Panc1 (cell line): ENCODE data around the gene PTPRE. TPM values are rescaled to one million over a fixed set of nuclear protein-coding genes. Genes with fewer than 3 reads are reported as not detected.

Experiments
- ATAC-seq: fragments of 200-7000 bp; cut with Tn5 transposase; 2 replicates; pipeline ENCODE4 v1.9.1; 2020; ENCODE audit warnings: mild to moderate bottlenecking, moderate library complexity
- BruUV-seq: library from RNA; stranded (reverse); fragments of 400-500 nt; replicated peaks from 2 replicates; lab custom pipeline; 2021; lab: Mats Ljungman, UMichigan
- CTCF ChIA-PET: fragments of 300-600 bp; sonication (Branson Sonifier 250); formaldehyde crosslinking; loops from one replicate; lab custom pipeline; 2022; ENCODE audit warnings: antibody characterized with exemption; lab: Charles Lee
- POLR2A ChIA-PET: fragments of 300-600 bp; sonication (Branson Sonifier 250); formaldehyde crosslinking; loops from one replicate; lab custom pipeline; 2022; ENCODE audit warnings: antibody characterized with exemption; lab: Charles Lee
- DNase-seq: peaks from one replicate; pipeline ENCODE4 v3.0.0-alpha.2; 2010; ENCODE audit warnings: low read depth, low spot score
- H3K27ac ChIP-seq: 2 replicates; pipeline ENCODE4 v1.5.1; 2011; ENCODE audit warnings: mild to moderate bottlenecking, low read length, inconsistent platforms
- H3K27me3 ChIP-seq: fragments of 200-500 bp; sonication (Bioruptor generic); 2 replicates; pipeline ENCODE4 v1.6.0; 2014; ENCODE audit warnings: low read length, inconsistent platforms; ENCODE audit not compliant: control insufficient read depth, insufficient read depth
- H3K36me3 ChIP-seq: fragments of 200-500 bp; sonication (Bioruptor generic); 2 replicates; pipeline ENCODE4 v1.5.1; 2014; ENCODE audit warnings: inconsistent platforms, mild to moderate bottlenecking, low read length, moderate library complexity; ENCODE audit not compliant: control insufficient read depth, insufficient read depth
- H3K4me1 ChIP-seq: 2 replicates; pipeline ENCODE4 v1.5.1; 2011; ENCODE audit warnings: inconsistent platforms, mild to moderate bottlenecking, low read length, moderate library complexity; ENCODE audit not compliant: control insufficient read depth, insufficient read depth
- H3K4me3 ChIP-seq, 2 experiments: 2 replicates each; pipeline ENCODE4 v1.5.1; 2011 to 2012; ENCODE audit warnings: low read depth in 2 of 2, low read length in 2 of 2, mild to moderate bottlenecking in 2 of 2, inconsistent platforms in 1 of 2, moderate library complexity in 1 of 2
- H3K9me3 ChIP-seq: fragments of 200-500 bp; sonication (Bioruptor generic); 2 replicates; pipeline ENCODE4 v1.5.1; 2014; ENCODE audit warnings: low read depth, mild to moderate bottlenecking, inconsistent platforms, low read length, moderate library complexity; ENCODE audit not compliant: control insufficient read depth, insufficient read depth
- POLR2AphosphoS5 ChIP-seq: IDR thresholded peaks from 2 replicates; pipeline ENCODE4 v1.6.1; 2012; ENCODE audit warnings: mild to moderate bottlenecking, low read depth, low read length, moderate library complexity
- SIN3A ChIP-seq: IDR thresholded peaks from 2 replicates; pipeline ENCODE4 v1.6.1; 2012; ENCODE audit warnings: low read depth, mild to moderate bottlenecking, low read length, moderate library complexity, borderline replicate concordance; ENCODE audit not compliant: insufficient read depth
- TCF7L2 ChIP-seq: IDR thresholded peaks from 2 replicates; pipeline ENCODE4 v1.6.1; 2011; ENCODE audit warnings: mild to moderate bottlenecking, low read depth, low read length, inconsistent platforms
- in situ Hi-C: cut with HindIII; loops from 2 replicates; pipeline ENCODE4 v1.10.0; 2016; ENCODE audit warnings: low sequenced_read_pairs, low pct_unique_long_range_greater_than_20kb
- intact Hi-C: fragments of 100-400 bp; cut with micrococcal nuclease; formaldehyde crosslinking; loops from one replicate; pipeline ENCODE4 v1.10.0; 2022; ENCODE audit not compliant: unreplicated experiment
- total RNA-seq: library from RNA; stranded (reverse); gene quantifications from one replicate; pipeline ENCODE4 v1.2.1, GENCODE V29; 2021; ENCODE audit not compliant: unreplicated experiment
- TF ChIP-seq, protein P1 (sequence below), 2 experiments: IDR thresholded peaks; 2 replicates each; pipeline ENCODE4 v1.6.1; 2011 to 2012; ENCODE audit warnings: low read depth in 2 of 2, control low read depth in 1 of 2, low read length in 1 of 2, mild to moderate bottlenecking in 1 of 2, moderate library complexity in 1 of 2; ENCODE audit not compliant: insufficient read depth in 1 of 2
- TF ChIP-seq, protein P2 (sequence below): fragments of 450-650 bp; IDR thresholded peaks from 2 replicates; pipeline ENCODE4 v1.5.1; 2017; ENCODE audit warnings: mild to moderate bottlenecking

Gene PTPRE
- total RNA-seq, 1 experiment from 2014 or later, result 0.44 TPM

DNA sequence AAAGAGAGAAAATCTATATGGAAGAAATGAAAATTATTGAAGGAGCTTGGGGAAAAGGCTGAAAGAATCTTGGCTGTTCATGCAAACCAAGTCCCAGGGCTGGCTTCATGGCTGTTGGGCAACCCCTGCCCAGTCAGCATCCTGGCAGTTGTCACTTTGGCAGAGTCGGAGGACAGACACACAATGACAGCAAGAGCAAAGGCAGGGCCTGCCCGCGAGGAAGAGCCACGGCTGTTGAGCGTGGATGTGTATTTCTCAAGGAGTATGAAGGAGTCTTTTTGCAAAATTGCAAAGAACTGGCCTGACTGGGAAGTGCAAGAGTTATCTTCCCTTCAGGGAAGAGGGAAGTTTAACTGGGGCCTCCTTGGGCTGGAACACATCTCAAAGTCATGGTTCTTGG, 11.7 kb downstream of the PTPRE start:
- no peak overlapping the region for H3K4me3 ChIP-seq
- H3K4me1 ChIP-seq, result peaks cover 11% of the 10 kb centered on the region
- no peak overlapping the region for H3K27ac ChIP-seq
- H3K36me3 ChIP-seq, result no peaks in the 10 kb centered on the region
- ChIA-PET POLR2A (no interaction called here), CTCF (interaction anchor here (0.6 to 0.7 kb wide), 3 partner anchors 14 to 695 kb away, joined by 3 to 6 read pairs (median 3); no protein-coding TSS in a partner anchor)
- in situ Hi-C loops, result no loop called here
- H3K9me3 ChIP-seq, result no peaks in the 10 kb centered on the region
- DNase-seq, result no peak
- intact Hi-C loops, result no loop called here
- 0 out of 2 replicates have a peak, but pooled peaks cover 3% of the 10 kb centered on the region for H3K27me3 ChIP-seq
- ATAC-seq, result no peak
- BruUV-seq, result no TSS peak
- TF ChIP-seq SIN3A, result no peak
- TF ChIP-seq POLR2AphosphoS5, result no peak
- TF ChIP-seq TCF7L2, result no peak
- TF ChIP-seq, protein P1, sequence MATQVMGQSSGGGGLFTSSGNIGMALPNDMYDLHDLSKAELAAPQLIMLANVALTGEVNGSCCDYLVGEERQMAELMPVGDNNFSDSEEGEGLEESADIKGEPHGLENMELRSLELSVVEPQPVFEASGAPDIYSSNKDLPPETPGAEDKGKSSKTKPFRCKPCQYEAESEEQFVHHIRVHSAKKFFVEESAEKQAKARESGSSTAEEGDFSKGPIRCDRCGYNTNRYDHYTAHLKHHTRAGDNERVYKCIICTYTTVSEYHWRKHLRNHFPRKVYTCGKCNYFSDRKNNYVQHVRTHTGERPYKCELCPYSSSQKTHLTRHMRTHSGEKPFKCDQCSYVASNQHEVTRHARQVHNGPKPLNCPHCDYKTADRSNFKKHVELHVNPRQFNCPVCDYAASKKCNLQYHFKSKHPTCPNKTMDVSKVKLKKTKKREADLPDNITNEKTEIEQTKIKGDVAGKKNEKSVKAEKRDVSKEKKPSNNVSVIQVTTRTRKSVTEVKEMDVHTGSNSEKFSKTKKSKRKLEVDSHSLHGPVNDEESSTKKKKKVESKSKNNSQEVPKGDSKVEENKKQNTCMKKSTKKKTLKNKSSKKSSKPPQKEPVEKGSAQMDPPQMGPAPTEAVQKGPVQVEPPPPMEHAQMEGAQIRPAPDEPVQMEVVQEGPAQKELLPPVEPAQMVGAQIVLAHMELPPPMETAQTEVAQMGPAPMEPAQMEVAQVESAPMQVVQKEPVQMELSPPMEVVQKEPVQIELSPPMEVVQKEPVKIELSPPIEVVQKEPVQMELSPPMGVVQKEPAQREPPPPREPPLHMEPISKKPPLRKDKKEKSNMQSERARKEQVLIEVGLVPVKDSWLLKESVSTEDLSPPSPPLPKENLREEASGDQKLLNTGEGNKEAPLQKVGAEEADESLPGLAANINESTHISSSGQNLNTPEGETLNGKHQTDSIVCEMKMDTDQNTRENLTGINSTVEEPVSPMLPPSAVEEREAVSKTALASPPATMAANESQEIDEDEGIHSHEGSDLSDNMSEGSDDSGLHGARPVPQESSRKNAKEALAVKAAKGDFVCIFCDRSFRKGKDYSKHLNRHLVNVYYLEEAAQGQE (IDR thresholded peaks at IDR 0.05; ENCODE audit: insufficient read depth in 1 of 2, low read depth in 2 of 2, low read length in 1 of 2), result no peak
- TF ChIP-seq, protein P2, sequence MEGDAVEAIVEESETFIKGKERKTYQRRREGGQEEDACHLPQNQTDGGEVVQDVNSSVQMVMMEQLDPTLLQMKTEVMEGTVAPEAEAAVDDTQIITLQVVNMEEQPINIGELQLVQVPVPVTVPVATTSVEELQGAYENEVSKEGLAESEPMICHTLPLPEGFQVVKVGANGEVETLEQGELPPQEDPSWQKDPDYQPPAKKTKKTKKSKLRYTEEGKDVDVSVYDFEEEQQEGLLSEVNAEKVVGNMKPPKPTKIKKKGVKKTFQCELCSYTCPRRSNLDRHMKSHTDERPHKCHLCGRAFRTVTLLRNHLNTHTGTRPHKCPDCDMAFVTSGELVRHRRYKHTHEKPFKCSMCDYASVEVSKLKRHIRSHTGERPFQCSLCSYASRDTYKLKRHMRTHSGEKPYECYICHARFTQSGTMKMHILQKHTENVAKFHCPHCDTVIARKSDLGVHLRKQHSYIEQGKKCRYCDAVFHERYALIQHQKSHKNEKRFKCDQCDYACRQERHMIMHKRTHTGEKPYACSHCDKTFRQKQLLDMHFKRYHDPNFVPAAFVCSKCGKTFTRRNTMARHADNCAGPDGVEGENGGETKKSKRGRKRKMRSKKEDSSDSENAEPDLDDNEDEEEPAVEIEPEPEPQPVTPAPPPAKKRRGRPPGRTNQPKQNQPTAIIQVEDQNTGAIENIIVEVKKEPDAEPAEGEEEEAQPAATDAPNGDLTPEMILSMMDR, result no peak

DNA sequence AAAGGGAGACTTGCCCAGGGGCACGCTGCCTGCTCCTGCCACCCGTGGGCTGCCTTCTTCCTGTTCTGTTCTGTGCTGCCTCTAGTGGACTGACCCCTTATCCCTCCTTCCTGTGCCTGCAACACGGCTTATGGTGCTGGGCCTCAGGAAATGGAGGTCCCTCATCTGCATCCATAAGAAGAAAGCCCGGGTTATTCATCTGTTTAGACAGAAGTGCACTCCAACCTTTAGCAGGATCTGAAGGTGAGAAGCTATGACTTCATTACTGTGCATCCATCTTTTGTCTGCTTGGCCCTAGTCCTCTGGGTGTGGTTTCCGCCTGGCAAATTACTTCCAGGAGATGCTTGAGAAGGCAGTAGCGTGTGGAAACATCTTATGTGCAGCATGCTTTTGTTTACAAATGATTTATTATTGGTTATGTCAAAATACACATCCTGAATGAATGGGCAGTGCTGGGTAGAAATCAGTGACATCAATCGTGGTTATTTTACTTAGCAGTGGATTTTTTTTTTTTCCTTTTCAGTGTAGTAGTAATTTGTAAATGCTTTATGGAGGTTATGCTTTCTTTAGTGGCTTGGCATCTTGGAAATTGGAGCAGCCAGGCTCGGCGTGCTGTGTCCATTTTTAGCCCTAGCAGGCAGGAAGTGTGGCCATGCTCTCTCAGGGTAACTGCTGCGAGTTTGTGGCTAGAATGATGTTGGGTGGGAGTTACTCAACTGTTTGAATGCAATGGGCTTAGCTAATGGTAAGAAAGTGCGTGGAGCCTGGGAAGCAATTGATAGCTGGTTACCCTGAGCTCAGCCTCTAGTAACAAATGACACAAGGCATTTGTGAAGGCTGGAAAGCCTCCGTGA, 12.7 kb downstream of the PTPRE start:
- no peak for TF ChIP-seq TCF7L2
- no peak for TF ChIP-seq SIN3A
- no peak for TF ChIP-seq POLR2AphosphoS5
- TF ChIP-seq, protein P2, result no peak
- TF ChIP-seq, protein P1 (IDR thresholded peaks at IDR 0.05; ENCODE audit: insufficient read depth in 1 of 2, low read depth in 2 of 2, low read length in 1 of 2), result no peak
- ATAC-seq, result peak; percentile 52
- 0 out of 2 replicates have a peak, but pooled peaks cover 3% of the 10 kb centered on the region for H3K27me3 ChIP-seq
- DNase-seq, result no peak
- H3K4me1 ChIP-seq, result peaks cover 11% of the 10 kb centered on the region
- no peaks in the 10 kb centered on the region for H3K36me3 ChIP-seq
- BruUV-seq, result no TSS peak
- intact Hi-C loops (no loop called here), in situ Hi-C loops (no loop called here)
- H3K9me3 ChIP-seq, result no peaks in the 10 kb centered on the region
- CTCF ChIA-PET, result no interaction called here
- H3K4me3 ChIP-seq, result no peak overlapping the region
- no peak overlapping the region for H3K27ac ChIP-seq
- POLR2A ChIA-PET, result no interaction called here
